Activated T-cell treated with anti-CD3 and anti-CD28 coated beads for 4 hours (primary cell): ENCODE measurements around the gene UBE3A.

Experiments used
- DNase-seq: peaks from one replicate; pipeline ENCODE4 v3.0.0-alpha.2; 2020

UBE3A gene

DNA sequence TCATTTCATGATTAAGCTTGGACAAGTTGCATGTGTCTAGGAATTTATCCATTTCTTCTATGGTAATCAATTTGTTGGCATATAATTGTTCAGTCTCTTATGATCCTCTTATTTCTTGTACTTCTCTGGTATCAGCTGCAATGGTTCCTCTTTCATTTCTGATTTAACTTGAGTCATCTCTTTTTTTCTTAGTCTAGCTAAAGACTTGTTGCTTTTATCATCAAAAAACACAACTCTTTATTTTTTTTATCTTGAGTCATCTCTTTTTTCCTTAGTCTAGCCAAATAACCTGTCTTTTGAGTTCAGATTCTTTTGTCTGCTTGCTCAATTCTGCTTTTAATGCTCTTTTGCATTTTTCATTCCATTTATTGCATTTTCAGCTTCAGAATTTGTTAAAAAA lies 37.3 kb downstream of the UBE3A start:
- DNase-seq, result no peak

DNA sequence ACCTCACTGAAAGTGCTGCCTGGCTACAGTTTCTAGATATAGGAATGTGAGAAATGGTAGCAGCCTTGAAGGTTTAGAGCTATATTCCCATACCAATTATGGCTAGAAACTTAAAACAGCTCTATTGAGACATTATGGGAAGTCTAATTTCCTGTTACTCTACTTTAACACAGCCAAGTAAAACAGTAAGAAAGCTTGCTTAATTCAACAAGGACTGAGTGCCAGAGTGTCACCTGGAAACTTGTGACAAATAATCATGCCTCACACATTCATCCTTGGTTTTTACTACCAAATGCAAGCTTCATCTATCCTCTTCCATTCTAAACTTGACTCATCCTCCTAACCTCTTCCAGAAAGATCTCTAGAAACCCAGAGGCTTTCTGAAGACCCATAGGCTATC lies 41.7 kb downstream of the UBE3A start:
- DNase-seq, result no peak

DNA sequence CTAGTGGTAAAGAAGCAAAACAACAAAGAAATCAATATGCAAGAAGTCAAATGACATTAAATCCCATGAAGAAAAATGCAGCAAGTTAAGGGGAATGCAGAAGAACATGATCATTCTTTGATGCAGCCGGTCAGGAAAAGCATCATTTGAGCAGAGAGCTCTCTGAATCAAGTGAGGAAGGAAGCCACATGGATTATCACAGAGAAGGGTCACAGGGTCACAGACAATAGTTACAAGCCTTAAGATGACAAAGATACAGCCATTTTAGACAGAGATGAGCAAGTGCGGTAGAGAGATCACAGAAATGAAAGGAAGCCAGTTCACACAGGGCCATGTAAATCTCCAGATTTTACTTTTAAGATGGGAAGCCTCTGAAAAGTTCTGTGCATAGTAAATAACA lies 43.9 kb downstream of the UBE3A start:
- no peak for DNase-seq

DNA sequence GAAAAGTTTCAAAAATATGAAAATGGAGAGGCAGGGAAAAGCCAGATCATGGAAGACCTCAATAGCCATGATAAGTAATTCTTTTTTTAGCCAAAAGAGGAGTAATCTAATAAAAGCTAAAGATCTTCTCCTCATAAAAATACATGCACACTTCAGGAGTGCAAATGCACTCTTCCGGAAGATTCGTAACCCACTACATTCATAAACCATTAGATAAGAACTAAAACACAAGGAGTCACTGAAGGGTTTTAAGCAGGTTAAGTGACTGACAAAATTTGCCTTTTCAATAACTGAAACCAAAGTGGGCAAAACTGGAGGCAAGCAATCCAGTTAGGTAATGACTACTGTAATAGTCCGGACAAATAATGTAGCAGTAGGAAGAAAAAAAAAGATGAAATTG lies 46.0 kb downstream of the UBE3A start:
- no peak for DNase-seq

DNA sequence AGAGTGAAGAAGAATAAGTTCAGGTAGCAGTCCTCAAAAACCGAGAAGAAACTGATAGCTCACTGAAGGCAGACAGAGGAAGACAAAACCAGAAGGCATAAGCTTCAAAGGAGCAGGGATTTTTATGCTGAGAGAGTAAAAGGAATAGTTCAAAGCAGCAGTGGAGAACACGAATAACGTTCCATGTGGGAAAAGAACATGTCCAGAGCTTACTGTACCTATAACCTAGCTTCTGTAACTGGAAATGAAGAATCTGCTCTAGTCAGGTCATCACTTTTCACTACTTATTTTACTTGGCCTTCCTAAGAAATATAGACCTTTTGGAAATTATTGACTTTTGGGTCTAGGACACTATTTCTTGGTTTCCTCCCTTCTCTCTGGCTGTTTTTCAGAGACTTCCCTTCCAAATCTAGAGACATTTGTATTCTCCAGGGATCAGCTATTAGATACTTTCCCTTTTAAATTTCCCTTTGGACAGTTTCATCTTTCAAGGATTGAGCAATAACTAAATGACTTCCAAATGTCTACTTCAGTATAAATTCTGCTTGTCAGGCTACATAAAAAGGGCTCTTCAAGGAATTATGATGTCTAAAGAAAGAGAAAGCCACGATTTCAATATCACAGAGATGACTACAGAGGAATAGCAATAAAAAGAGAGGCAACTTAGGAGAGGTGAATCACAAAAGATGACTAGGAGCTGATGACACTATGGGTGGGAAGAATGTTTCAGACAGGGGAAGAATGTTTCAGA lies 46.7 kb downstream of the UBE3A start:
- no peak for DNase-seq

DNA sequence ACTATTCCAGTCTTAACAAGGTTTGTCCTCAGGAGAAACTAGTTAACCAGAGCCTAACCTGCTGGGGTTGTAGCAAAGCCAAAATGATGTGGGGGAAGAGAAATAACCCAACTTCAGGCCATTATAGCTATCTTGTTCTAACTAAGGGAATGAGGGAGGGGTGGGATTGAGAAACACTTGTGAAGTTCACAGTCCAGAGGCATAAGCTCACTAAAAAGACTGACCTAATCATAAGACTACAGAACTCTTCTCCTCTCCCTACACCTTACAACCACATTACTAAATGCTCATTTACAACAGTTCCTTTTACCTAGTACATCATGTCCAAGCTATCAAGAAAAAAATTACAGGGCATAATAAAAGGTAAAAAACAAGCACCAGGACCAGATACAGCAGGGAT lies 52.8 kb downstream of the UBE3A start:
- DNase-seq, result no peak

DNA sequence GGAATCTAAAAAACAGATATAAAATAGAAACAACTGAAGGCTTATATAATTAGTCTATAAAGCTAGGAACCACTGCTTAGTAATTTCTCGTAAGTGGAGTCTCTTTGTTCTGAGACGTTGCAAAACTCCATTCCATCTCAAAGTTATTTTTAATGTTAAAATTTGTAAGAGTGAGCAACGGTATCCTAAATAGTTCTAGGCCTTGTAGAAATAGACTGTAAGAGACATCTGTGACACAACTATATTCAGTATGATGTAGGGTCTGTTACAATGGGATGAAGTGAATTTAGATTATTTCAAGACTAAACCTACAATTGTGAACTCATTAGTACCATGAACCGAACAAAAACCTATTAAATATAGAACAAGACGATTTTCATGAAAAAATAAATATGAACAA lies 57.2 kb downstream of the UBE3A start:
- DNase-seq, result no peak

DNA sequence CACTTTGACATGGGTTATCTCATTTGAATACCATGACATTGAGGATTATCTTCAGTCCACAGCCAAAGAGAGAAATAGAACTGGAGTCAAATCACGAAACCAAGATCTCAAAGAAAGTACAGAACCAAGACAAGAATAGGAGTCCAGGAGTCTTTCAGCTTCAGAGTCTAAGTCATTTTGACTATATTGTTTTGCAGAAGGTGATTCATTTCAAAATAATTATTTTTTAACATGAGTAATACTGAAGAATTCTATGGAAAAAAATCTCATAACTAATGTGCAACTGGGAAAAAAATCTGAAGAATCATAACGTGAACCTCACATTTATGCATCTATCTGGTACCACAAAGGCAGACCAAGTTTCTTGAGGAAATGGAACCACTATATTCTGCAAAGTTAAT lies 60.3 kb downstream of the UBE3A start:
- no peak for DNase-seq

DNA sequence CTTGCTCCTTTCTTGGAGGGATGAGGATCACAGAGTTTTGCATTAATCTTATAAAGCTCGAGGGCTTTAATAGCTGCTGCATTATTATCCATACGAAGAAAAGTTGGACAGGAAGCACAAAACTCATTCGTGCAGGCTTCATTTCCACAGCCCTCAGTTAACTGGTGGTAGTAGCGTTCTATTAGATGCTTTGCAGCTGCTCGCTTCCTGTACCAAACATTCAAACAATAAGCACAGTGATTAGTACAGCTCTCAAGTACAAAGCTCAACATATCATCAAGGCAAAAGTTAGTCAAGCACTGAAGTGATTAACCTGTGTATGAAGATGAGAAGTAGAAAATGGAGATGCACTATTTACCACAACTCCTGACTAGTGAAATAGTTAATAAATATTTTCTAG lies 63.3 kb downstream of the UBE3A start:
- no peak for DNase-seq

DNA sequence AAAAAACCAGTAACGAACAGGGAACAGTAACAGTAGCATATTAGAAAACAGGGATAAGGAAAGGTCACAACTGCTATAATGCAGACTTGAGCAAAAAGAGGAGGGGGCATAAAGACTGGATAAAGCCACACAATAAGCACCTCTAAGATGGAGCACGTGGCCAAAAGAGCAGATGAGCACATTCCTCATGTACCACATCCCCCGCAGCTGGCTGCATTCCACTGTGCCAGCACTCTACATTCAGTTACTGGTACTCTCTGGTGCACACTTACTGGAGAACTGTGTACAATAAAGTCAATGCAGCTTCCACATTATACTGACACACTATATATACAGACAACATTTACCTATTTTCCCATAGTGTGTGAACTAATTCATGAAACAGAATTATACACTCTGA lies 64.7 kb downstream of the UBE3A start:
- no peak for DNase-seq

DNA sequence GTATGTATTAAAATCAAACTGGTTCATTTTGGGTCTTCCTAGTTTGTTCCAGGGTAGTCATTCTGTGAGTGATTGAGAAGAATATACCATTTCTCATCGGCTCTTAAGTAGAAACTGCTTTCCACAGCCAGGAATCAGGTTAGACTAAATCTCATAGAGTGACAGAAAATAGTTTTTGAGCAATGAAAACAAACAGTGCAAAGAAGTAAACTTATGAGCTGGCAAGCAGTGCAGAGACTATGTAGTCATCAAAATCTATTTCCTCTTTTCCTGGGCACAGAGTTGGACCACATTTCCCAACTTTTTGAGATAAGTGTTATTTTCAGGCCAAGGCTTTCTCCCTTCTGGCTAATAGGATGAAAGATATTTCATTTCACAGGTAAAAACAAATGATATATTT lies 66.5 kb downstream of the UBE3A start:
- DNase-seq, result no peak

DNA sequence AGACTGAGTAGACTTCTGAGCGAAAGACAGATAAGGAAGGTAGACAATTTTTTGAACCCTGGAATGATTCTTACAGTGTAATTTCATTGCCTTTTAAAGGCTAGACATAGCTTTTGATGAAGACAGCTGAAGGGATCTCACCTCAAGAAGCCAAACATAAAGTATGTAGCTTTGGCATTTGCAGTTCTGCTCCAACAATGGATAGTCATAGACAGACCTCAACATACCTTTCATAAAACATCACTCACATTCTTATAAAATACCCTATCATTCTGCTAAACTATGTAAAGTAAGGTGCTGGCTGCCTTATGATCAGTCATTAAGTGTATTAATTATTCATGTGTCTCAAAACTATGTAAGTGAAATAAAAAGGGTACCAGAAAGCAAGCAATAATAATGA lies 70.0 kb downstream of the UBE3A start:
- DNase-seq, result no peak

DNA sequence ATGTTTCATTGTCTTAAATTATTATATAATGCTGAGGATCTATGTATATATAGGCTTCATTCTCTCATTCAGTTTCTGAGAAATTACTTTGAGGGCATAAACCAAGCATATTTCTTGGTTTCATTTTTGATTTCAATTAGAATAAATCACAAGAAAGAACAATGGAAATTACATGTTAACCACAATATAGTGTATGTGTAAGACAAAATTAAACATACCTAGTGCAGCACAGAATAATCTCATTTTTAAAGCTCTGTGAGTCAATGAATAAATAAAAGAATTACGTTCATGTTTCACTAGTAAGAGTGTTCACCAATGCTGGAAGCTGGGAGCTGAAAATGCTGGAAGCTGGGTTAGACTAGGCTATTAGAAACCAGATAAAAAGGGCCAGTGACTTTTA lies 72.8 kb downstream of the UBE3A start:
- no peak for DNase-seq

DNA sequence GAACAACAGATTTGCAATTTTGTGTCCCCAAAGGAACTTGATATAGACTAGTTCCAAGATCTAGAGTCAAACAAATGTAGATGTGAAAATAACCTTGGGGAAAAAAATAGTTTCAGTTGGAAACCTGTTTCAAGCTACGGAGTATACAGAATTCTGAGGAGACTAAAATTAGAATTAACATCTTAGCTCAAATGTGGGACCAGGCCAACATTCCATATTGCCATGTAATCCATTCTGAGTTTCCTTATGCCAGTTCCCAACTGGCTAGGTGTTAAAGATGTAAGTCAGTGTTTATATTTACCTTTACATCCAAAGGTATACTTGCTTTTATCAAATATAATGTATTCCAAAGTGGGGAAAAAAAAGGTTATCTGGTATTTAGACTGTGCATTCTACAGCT lies 76.3 kb downstream of the UBE3A start:
- no peak for DNase-seq

DNA sequence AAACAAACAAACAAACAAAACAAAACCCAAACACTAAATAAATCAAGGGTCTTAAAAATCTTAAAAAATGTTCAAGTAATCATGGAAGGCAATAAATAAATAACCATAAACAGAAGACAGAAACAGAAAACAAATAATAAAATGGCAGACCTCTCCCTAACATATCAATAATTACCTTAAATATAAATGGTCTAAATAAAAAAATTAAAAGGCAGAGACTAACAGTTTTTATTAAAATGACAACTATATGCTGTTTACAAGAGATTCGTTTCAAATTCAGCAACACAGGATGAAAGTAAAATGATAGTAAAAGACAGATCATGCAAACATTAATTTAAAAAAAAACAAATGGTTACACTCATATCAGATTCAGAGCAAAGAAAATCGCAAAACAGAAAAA lies 91.1 kb downstream of the UBE3A start:
- no peak for DNase-seq

DNA sequence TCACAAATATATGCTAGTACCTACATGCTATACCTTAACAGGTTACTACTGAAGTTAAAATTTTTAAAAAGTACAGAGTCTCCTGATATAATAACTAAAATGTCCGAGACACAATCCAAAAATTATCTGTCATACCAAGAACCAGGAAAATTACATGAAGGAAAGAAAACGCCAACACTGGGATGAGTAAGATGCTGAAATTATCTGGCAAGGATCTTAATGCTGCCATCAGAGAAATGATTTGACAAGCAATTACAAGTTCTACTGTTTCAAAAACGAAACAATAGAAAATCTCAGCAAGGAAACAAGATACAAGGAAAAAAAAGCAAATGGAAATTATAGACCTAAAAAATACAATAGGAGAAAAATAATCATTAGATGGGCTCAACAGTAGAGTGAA lies 92.5 kb downstream of the UBE3A start:
- DNase-seq, result no peak

DNA sequence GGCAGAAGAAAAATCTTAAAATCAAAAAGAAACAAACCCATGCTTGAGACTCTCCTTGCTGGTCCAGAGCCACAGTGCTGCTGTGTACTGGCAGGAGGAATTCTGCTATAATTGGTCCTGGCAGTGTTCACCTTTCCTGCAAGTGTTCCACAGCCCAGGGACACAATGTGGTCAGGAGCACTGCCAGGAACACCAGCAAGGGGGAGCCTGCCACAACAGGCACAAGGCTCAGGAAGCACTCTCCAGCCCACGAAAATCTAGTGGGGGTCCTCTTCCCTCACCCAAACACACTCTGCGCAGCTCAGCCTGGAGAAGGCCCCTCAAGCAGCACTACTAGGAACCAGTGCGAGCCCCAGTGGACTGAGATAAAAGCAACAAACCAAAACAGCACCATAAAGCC lies 92.9 kb downstream of the UBE3A start:
- no peak for DNase-seq

DNA sequence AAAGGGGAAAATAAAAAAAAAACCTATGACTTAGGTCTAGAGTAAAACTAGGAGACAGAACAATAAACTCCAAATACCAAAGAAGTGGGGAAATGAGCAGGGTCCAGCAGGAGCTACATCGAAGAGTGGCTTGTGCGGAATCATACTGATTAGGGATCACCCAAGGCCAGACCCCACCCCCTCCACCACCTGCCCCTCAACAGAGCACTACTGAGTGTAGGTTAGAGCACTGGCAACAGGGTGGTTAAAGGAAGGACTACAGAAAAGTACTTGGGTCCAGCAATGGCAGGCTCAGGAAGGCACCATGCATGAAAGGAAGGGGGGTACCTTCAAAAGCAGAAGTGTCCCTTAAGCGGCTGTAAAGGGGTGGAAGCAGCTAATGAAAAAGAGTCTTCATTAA lies 96.2 kb downstream of the UBE3A start:
- no peak for DNase-seq

DNA sequence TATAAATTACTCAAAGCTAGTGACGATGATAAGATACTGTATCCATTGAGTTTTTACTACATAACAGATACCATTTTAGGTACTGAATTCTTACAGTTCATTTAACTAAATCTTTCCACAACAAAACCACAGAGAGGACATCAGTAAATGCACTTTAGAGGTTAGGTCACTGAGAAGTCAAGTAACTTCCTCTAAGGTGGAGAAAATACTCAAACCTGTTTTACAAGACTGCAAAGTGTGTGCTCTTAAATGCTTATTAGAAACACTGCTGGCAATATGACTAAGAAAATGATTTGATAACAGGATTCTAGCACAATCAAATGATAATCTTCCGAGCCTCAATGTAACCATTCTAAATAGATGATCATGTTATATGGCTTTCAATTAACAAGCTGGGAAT lies 99.4 kb downstream of the UBE3A start:
- DNase-seq, result no peak

DNA sequence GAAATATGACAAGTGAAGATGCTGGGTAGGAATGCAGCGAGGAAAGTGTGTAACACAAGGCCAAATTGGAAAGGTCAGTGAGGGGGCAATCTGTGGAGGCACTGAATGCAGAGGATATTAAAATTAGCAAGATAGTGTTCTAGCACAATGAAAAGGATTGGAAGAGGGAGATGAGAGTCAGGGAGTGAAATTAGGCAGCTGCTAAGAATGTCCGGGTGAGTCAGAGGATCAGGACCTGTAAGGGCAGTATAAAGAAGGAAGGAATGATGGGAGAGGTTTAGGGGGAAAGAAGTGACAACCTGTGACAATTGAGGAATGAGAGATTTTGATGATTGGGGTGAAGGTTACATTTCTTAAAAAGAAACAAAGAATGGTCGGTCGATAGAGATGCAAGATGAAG lies 103.5 kb downstream of the UBE3A start:
- no peak for DNase-seq

DNA sequence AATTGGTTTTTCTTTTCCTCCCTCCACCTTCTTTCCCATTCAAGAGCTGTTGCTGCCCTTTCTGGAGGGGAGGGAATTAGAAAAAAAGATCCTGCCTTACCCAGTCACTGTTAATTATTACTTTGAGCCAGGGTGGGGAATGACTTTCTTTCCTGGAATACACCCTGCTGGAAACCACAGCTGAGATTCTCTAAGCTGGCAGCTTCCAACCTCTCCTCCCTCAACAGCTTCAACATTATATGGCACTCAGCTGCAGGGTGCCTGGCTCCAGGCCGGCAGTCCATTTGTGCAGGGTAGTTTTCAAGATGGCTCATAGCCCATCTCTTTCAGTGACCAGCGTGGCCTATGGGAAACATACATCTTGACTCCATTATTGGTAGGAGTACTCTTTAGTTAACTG lies 105.8 kb downstream of the UBE3A start:
- no peak for DNase-seq

DNA sequence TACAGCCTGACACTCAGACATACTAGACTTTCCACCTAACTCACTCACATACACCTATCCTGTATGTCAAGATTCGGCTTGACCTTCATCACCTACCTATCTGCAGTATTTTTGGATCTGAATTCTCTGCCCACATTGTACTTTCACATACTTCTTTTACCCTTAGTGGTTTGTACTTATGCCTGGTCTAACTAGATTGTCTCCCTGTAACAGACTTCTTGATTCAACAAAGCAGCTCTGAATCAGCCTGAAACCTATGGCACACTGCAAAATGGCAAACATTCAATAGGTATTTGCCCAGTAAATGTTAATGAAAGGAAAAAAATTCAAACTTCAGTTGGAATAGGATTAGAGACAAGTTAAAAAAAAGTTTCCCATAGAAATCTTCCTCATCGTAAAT lies 106.5 kb downstream of the UBE3A start:
- no peak for DNase-seq

DNA sequence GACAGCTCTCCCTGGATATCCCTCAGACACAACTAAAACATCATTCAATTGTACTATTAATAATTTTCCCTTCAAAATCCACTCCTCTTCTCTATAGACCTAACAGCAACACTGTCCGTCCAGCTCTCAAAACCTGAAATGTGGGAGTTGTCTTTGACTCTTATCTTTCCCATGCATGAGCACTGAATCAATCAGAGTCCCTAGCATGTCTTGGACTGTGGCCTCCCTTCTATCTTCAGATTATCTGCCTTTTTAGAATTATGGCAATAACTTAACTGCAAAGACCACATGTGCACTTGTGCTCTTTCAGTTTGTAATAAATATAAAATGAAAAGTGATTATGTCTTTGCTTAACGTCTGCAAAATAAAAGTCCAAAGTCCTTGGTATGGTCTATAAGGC lies 107.0 kb downstream of the UBE3A start:
- no peak for DNase-seq

DNA sequence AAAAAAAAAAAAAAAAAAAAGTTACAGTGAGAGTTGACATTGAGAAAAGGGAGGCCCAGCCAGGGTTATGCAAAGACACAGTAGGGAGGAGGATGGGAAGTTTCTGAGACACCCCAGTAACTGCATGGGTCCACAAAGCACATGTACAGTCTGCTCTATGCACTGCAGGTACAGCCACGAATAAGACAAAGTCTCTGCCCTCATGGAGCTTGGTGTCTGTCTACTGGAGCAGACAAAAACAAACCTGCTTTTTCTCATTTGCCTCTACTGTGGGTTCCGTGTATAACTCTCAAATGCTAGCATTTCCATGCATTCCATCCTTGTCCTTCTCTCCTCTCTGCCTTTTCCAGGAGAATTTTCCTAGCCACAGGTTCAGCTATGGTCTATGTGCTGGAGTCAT lies 107.4 kb downstream of the UBE3A start:
- no peak for DNase-seq

DNA sequence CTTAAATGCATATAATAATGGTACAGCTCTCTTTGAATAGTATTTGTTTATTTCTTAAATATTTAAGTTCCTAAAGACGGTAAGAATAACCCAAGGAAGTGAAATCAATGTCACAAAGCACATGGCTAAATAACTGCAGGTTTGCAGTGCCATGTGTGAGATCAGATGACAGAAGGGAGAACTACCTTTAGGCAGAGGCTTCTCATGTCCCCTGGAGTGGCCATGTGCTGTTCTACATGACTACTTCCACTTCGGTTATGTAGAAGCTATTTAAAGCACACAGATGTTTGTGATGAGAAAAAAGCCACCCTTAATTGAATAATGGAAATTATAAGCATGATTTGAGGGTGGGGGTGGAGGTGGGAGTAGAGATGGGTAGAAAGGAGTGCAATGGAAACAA lies 109.1 kb downstream of the UBE3A start:
- DNase-seq, result no peak

DNA sequence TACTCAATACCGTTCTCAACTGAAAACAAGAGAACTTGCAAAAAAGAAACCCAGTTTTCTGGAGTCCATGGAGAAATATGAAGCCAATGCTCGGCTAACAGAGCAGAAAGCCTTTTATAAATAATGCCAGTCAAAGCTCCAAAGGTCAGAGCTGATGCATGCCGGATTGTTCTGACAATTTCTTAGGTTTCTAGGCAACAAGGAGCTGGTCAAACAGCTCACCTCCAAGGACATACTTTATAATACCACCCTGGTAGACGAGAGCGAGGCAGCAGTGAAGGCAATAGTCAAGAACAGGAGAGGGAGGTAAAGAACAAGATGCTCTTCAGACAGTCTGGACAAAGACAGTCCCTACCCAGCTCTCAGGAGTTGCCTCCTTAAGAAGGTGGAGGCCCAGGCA lies 111.1 kb downstream of the UBE3A start:
- no peak for DNase-seq
